ENCODE data around the gene C3orf70. TPM values are rescaled to one million over a fixed set of nuclear protein-coding genes. Genes with fewer than 3 reads are reported as not detected.

Gene C3orf70
- total RNA-seq = under 1 TPM; 0.06 TPM

DNA sequence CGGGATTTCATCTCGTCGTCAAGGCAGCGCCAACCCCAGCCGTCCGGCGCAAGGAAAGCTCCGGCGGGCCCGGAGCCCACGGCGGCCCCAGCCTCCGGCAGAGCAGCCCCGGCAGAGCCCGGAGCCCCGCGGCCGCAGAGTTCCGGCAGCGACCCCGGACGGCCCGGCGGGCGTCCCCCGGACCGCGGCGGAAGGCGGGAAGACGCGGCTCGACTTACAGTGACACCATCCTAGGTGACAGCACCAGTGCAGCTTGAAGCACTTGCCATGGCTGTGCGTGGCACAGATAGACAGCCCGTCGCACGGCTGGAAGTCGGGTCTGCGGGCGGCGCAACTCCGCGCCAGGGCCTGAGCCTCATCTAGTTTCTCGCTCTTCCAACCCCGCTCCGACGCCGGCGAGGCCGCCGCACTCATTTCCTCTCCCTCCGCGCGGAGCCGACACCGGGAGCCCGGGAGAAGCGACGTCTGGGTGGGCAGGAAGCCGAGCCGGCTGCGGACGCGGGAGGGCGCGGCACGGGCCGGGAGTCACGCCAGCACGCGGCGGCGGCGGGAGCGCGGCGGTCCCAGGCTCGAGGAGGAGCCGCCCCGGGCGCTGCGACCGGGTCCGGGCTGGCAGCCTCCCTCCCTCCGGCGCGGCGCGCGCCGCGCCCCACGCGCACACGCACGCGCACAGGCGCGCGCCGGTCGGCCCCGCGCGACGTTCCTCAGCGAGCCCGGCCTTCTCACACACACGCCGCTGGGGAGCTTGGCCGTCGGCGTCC is at the start of gene C3orf70:
Gene C3orf70, minus strand, starts transcription at position 651 of the 761 bp plus-strand sequence. Its CDS starts 237 bp downstream, at position 414.
- H3K27me3 Mint-ChIP-seq = peaks cover 46% of the 10 kb centered on the region
- no peaks in the 10 kb centered on the region for H3K9me3 Mint-ChIP-seq
- H3K27ac Mint-ChIP-seq = peak within 1 kb of the TSS; percentile 34
- DNase-seq = peak; percentile 36
- no peaks in the 10 kb centered on the region for H3K36me3 Mint-ChIP-seq
- H3K4me1 Mint-ChIP-seq = peaks cover 5% of the 10 kb centered on the region
- H3K4me3 Mint-ChIP-seq = peak within 1 kb of the TSS; percentile 69

DNA sequence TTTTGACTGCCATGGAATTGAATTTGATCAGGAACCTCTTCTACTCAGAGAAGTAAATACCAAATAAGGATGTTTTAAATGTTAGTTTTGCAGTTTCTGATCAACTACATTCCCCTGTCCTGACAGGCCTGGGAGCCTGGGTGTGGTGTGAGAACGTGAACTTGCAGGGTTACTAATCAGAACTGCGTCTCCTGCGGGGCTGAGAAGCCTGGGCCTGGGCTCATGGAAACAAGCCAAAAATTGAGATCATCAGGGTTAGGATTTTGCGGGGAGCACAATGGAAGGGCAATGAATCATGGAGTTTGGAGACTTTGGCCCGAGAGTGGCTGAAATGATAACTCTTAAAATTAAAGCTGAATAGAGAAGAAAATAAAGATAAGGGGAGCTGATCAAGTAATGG is 47.8 kb upstream of the C3orf70 start:
- no peaks in the 10 kb centered on the region for H3K27me3 Mint-ChIP-seq
- H3K27ac Mint-ChIP-seq = no peak overlapping the region
- no peaks in the 10 kb centered on the region for H3K4me1 Mint-ChIP-seq
- H3K9me3 Mint-ChIP-seq = no peaks in the 10 kb centered on the region
- no peak overlapping the region for H3K4me3 Mint-ChIP-seq
- DNase-seq = no peak
- H3K36me3 Mint-ChIP-seq = peaks cover 4% of the 10 kb centered on the region

- Mint-ChIP-seq H3K4me1 (no peaks in the 10 kb centered on the region), H3K36me3 (peaks cover 4% of the 10 kb centered on the region), H3K4me3 (no peak overlapping the region), H3K9me3 (no peaks in the 10 kb centered on the region), H3K27me3 (no peaks in the 10 kb centered on the region), H3K27ac (no peak overlapping the region)
- DNase-seq = no peak
Observed at GRCh38 chr3:185199671-185200070, 46.8 kb upstream of the C3orf70 start.

DNA sequence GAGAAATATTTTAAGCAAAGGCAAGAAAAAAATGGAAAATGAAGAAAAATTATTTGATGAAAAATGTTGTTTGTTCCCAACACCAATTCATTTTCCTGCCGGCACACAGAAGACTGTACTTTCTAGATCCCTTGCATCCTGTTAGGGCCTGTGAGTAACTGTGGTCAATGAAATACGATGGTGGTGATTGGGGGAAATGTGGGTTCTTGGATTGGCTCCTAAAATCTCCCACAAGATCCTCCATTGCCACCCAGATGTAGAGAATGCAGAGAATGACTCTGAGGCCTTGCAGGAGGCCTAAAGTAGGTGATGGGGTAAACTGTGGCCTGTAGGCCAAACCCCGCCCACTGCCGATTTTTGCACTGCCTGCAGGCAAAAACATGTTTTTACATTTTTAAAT is 46.3 kb upstream of the C3orf70 start:
- H3K4me3 Mint-ChIP-seq = no peak overlapping the region
- peaks cover 4% of the 10 kb centered on the region for H3K36me3 Mint-ChIP-seq
- DNase-seq = no peak
- no peak overlapping the region for H3K27ac Mint-ChIP-seq
- no peaks in the 10 kb centered on the region for H3K27me3 Mint-ChIP-seq
- no peaks in the 10 kb centered on the region for H3K4me1 Mint-ChIP-seq
- no peaks in the 10 kb centered on the region for H3K9me3 Mint-ChIP-seq

DNA sequence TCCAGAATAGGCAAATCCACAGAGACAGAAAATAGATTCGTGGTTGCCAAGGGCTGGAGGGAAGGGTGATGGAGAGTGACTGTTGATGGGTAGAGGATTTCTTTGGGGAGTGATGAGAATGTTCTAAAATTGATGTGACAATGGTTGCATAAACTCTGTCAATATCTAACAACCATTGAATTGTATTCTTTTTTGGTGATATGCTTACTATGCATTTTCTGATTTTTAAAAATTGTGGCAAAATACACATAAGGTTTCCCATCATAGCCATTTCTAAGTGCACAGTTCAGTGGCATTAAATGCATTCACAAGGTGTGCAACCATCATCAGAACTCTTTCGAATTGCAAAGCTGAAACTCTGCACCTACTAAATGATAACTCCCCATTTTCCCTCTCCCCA is 44.2 kb upstream of the C3orf70 start:
- no peak overlapping the region for H3K27ac Mint-ChIP-seq
- H3K4me3 Mint-ChIP-seq = no peak overlapping the region
- no peak for DNase-seq
- H3K9me3 Mint-ChIP-seq = peaks cover 2% of the 10 kb centered on the region
- H3K36me3 Mint-ChIP-seq = peaks cover 12% of the 10 kb centered on the region
- H3K27me3 Mint-ChIP-seq = no peaks in the 10 kb centered on the region
- H3K4me1 Mint-ChIP-seq = no peaks in the 10 kb centered on the region

DNA sequence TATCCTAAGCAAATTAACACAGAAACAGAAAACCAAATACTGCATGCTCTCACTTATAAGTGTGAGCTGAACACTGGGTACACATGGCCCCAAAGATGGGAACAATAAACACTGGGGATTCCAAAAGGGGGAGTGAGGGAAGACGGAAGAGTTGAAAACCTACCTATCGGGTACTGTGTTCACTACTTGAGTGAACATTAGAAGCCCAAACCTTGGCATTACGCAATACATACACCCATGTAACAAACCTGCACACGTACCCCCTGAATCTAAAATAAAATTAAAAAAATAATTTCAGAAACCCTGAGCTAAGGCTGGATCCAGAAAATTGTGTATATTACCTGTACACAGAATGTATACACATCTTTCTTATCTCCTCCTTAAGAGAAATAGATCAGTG is 42.8 kb upstream of the C3orf70 start:
- H3K36me3 Mint-ChIP-seq = peaks cover 8% of the 10 kb centered on the region
- H3K4me1 Mint-ChIP-seq = no peaks in the 10 kb centered on the region
- H3K27ac Mint-ChIP-seq = no peak overlapping the region
- no peak overlapping the region for H3K4me3 Mint-ChIP-seq
- no peaks in the 10 kb centered on the region for H3K27me3 Mint-ChIP-seq
- H3K9me3 Mint-ChIP-seq = peaks cover 2% of the 10 kb centered on the region
- DNase-seq = no peak

DNA sequence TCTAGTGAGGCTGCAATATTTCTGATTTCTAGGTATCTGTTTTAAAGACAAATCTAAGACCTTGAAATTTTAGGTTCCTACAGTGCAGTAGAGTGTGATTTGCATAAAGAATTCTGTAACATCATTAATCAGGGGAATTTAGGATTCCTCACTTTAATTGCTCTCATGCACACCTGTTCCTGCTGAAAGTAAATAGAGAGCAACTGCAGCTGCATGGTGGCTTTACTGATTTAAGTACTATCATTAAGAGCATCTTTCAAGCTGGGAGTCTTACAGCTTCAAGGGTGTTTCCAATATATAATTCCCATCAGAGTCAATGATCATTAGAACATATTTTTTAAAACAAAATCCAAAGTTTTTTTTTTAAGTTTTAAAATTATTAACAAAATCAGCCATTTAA is 36.0 kb upstream of the C3orf70 start:
- H3K27ac Mint-ChIP-seq = no peak overlapping the region
- peaks cover 9% of the 10 kb centered on the region for H3K27me3 Mint-ChIP-seq
- H3K4me1 Mint-ChIP-seq = no peaks in the 10 kb centered on the region

GRCh38 chr3:185187391-185187790 is 34.5 kb upstream of the C3orf70 start:
- Mint-ChIP-seq H3K4me1 (no peaks in the 10 kb centered on the region), H3K4me3 (no peak overlapping the region), H3K9me3 (no peaks in the 10 kb centered on the region), H3K27ac (no peak overlapping the region), H3K27me3 (peaks cover 9% of the 10 kb centered on the region), H3K36me3 (peaks cover 2% of the 10 kb centered on the region)
- DNase-seq = no peak

More for the DNA sequence above, 36.0 kb upstream of the C3orf70 start:
- Mint-ChIP-seq H3K4me3 (no peak overlapping the region), H3K9me3 (peaks cover 2% of the 10 kb centered on the region), H3K36me3 (peaks cover 8% of the 10 kb centered on the region)
- DNase-seq = no peak

DNA sequence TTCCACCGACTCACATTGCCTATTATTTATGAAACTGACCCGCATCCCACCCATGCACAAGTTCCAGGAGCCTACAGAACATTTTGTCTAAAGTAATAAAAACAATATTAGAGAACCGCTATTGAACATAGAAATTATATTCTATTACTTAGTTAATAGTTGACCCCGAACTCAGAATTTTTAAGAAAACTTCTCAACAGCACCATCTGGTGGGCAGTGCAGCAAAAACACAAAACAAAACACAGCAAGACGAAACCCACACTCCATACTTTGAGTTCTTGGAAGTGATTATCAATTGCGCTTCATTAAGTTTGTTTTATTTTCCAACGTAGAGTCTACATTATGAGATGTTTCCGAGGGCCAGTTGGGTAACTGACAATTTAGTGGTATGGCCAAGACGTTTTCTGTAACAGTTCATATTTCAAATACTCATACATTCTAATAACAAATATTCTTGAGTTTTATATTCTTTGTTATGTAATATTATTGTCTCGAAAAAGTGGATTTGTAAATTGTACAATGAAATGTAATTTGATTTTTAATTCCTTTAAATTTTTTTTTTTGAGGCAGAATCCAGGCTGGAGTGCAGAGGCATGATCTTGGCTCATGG is 24.0 kb upstream of the C3orf70 start:
- no peak overlapping the region for H3K27ac Mint-ChIP-seq
- DNase-seq = peak; percentile 8
- no peaks in the 10 kb centered on the region for H3K36me3 Mint-ChIP-seq
- no peaks in the 10 kb centered on the region for H3K9me3 Mint-ChIP-seq
- no peaks in the 10 kb centered on the region for H3K27me3 Mint-ChIP-seq
- no peak overlapping the region for H3K4me3 Mint-ChIP-seq
- peaks cover 2% of the 10 kb centered on the region for H3K4me1 Mint-ChIP-seq

DNA sequence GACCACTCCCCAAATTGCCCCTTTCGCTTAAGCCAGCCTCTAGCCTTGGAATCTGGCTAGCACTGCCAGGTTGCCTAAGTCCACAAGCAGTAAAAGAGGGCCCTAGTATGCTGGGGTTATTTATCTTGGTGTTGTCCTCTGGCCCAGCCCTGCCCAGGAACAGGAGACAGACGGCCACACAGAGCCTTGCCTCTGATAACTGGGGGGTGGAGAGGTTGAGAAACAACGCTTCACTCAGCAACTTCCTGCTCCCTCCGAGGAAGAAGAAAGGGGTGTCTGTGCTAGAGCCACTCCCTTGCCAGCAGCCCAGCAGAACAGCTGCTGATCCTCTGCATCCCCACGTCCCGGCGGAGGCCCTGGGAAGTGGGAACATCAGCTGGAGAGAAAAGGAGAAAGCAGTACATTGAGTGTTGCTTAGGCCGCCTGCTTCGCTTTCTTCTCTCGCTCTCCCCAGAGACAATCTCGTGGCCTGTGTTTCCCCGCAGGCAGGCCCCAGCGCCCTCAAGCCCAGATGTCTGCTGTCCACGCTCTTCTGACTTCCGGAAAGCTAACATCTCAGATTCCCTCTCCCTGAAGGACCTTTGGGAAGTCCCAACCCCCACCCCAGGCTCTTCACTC is 22.6 kb upstream of the C3orf70 start:
- Mint-ChIP-seq H3K36me3 (no peaks in the 10 kb centered on the region), H3K4me3 (no peak overlapping the region), H3K27me3 (peaks cover 3% of the 10 kb centered on the region), H3K9me3 (no peaks in the 10 kb centered on the region), H3K4me1 (peaks cover 2% of the 10 kb centered on the region), H3K27ac (no peak overlapping the region)
- DNase-seq = no peak

- H3K27ac Mint-ChIP-seq = no peak overlapping the region
- H3K27me3 Mint-ChIP-seq = peaks cover 8% of the 10 kb centered on the region
- H3K9me3 Mint-ChIP-seq = no peaks in the 10 kb centered on the region
- H3K36me3 Mint-ChIP-seq = no peaks in the 10 kb centered on the region
- peaks cover 2% of the 10 kb centered on the region for H3K4me1 Mint-ChIP-seq
- DNase-seq = no peak
- no peak overlapping the region for H3K4me3 Mint-ChIP-seq
Observed at GRCh38 chr3:185172086-185173049, 19.5 kb upstream of the C3orf70 start.

DNA sequence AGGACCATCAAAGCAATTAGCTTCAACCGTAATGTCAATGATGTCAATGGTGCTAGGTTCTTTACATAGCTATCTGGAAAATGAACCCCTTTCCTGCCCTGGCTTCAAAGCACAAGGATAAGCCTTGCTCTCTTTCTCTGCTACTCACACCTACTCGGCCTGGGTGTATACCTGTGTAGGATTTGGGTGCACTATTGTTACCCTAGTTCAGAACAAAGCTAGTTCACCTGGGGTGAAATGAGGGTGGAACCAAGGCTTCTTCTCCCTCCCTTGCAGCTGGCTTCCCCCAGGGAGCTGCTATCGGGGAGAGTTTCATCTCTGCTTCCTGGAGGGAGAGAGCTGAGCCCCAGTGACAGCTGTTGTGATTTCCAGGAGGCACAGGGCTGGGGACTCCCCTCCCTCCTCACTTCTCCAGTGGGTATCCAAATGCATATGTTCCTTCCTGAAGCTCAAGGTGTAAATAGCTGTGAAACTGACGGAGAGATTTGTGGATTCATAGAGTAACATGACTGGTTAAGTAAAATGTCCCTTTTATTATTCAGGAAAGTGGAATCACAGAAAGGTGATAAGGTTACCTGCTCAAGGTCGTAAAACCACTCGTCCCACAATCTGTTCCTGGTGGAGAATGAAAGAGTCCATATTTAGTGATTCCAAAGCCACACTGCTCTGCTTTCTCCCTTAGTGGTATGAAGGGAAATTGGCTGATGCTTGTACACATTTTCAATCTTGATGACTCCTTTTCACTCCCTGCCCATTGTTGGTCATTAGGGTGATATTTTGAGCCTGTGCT is 11.8 kb upstream of the C3orf70 start:
- H3K27me3 Mint-ChIP-seq = peaks cover 6% of the 10 kb centered on the region
- H3K9me3 Mint-ChIP-seq = no peaks in the 10 kb centered on the region
- H3K4me1 Mint-ChIP-seq = no peaks in the 10 kb centered on the region
- H3K4me3 Mint-ChIP-seq = no peak overlapping the region
- H3K36me3 Mint-ChIP-seq = no peaks in the 10 kb centered on the region
- H3K27ac Mint-ChIP-seq = no peak overlapping the region
- no peak for DNase-seq

DNA sequence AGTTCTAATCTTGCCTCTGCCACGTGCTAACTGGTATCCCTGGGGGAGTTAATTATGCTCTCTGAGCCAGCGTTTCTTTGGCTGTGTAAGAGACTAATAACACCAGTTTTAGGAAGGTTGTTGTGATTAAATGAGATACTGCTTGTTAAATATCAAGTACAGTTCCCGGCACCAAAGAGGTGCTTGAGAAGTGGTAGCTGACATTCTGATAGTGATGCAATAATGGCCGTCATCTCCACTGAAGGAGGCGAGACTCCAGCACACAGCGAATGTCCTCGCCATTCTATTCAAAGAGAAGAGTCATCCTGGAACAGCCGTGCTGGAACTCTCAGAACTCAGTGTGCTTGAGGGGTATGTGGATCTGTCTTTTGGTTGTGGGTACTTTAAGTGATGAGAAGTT is 9.8 kb upstream of the C3orf70 start:
- Mint-ChIP-seq H3K27ac (no peak overlapping the region), H3K36me3 (no peaks in the 10 kb centered on the region), H3K27me3 (peaks cover 9% of the 10 kb centered on the region), H3K4me3 (no peak overlapping the region), H3K9me3 (no peaks in the 10 kb centered on the region), H3K4me1 (no peaks in the 10 kb centered on the region)
- no peak for DNase-seq

GRCh38 chr3:185161761-185162160 is 8.9 kb upstream of the C3orf70 start:
- H3K9me3 Mint-ChIP-seq = no peaks in the 10 kb centered on the region
- no peaks in the 10 kb centered on the region for H3K36me3 Mint-ChIP-seq
- H3K4me3 Mint-ChIP-seq = no peak overlapping the region
- H3K27ac Mint-ChIP-seq = no peak overlapping the region
- H3K27me3 Mint-ChIP-seq = peaks cover 10% of the 10 kb centered on the region
- no peaks in the 10 kb centered on the region for H3K4me1 Mint-ChIP-seq
- no peak for DNase-seq

Data from activated naive CD8-positive, alpha-beta T cell treated with anti-CD3 and anti-CD28 coated beads for 36 hours (primary cell).